Eye (tissue), 1 donor: ENCODE data around the gene RAPGEF4.
"Not testable (repeated sequence)": the region's sequence is repeated elsewhere in the genome, so short reads cannot be mapped to it uniquely, and the experiment has no call there.

Source experiments
- DNase-seq: peaks from one replicate; pipeline ENCODE4 v3.0.0-alpha.2; 2015

RAPGEF4 gene

GRCh38 chr2:172775319-172775718 lies 39.7 kb downstream of the RAPGEF4 start:
- no peak for DNase-seq

- no peak for DNase-seq
Measured at GRCh38 chr2:172777431-172777830, 41.8 kb downstream of the RAPGEF4 start.

GRCh38 chr2:172782506-172783164 lies 47.0 kb downstream of the RAPGEF4 start:
- DNase-seq: no peak

- peak; percentile 57 for DNase-seq
Measured at GRCh38 chr2:172783165-172783898, 47.7 kb downstream of the RAPGEF4 start.

- DNase-seq: no peak
Measured at GRCh38 chr2:172788871-172789270, 53.2 kb downstream of the RAPGEF4 start.

GRCh38 chr2:172790404-172790803 lies 54.8 kb downstream of the RAPGEF4 start:
- no peak for DNase-seq

- DNase-seq: no peak
Measured at GRCh38 chr2:172791953-172792352, 56.3 kb downstream of the RAPGEF4 start.

GRCh38 chr2:172792711-172793110 lies 57.1 kb downstream of the RAPGEF4 start:
- DNase-seq: no peak

GRCh38 chr2:172803308-172803707 lies 67.7 kb downstream of the RAPGEF4 start:
- DNase-seq: not testable (repeated sequence)

GRCh38 chr2:172804423-172804822 lies 68.8 kb downstream of the RAPGEF4 start:
- DNase-seq: no peak

- peak; percentile 76 for DNase-seq
Measured at GRCh38 chr2:172806493-172806892, 70.8 kb downstream of the RAPGEF4 start.

- DNase-seq: no peak
Measured at GRCh38 chr2:172806996-172807395, 71.4 kb downstream of the RAPGEF4 start.

- no peak for DNase-seq
Measured at GRCh38 chr2:172808156-172808555, 72.5 kb downstream of the RAPGEF4 start.

- no peak for DNase-seq
Measured at GRCh38 chr2:172811027-172811426, 75.4 kb downstream of the RAPGEF4 start.

GRCh38 chr2:172812158-172812744 lies 76.6 kb downstream of the RAPGEF4 start:
- DNase-seq: no peak

GRCh38 chr2:172813314-172813888 lies 77.8 kb downstream of the RAPGEF4 start:
- DNase-seq: peak; percentile 38

- DNase-seq: no peak
Measured at GRCh38 chr2:172817411-172817810, 81.8 kb downstream of the RAPGEF4 start.

- no peak for DNase-seq
Measured at GRCh38 chr2:172819943-172820342, 84.3 kb downstream of the RAPGEF4 start.

GRCh38 chr2:172821370-172822338 lies 86.0 kb downstream of the RAPGEF4 start:
- DNase-seq: no peak

- no peak for DNase-seq
Measured at GRCh38 chr2:172822585-172822984, 86.9 kb downstream of the RAPGEF4 start.

- DNase-seq: no peak
Measured at GRCh38 chr2:172823261-172823850, 87.7 kb downstream of the RAPGEF4 start.

GRCh38 chr2:172826522-172826921 lies 90.9 kb downstream of the RAPGEF4 start:
- no peak for DNase-seq
